ENCODE data around the gene RTN4RL1.

DNA sequence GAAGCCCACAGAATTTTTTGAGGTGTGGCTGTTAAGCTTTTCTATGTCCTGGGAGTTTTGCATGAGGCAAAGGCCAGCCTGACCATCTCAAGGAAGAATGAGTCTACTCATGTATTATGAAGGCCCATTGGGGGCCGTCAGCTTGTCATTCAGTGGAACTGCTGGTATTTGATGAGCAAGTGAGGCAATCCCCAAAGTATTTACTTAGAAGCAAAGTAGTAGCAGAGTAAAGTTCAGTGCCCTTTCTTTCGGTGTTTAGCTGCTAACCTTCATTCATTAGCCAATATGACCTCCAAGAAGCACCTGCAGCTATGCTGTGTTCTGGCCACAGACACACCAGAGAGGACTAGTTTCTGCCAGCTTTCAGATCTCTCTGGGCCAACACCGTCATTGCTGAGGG is 115.1 kb downstream of the RTN4RL1 start:
- TF ChIP-seq, protein P1, sequence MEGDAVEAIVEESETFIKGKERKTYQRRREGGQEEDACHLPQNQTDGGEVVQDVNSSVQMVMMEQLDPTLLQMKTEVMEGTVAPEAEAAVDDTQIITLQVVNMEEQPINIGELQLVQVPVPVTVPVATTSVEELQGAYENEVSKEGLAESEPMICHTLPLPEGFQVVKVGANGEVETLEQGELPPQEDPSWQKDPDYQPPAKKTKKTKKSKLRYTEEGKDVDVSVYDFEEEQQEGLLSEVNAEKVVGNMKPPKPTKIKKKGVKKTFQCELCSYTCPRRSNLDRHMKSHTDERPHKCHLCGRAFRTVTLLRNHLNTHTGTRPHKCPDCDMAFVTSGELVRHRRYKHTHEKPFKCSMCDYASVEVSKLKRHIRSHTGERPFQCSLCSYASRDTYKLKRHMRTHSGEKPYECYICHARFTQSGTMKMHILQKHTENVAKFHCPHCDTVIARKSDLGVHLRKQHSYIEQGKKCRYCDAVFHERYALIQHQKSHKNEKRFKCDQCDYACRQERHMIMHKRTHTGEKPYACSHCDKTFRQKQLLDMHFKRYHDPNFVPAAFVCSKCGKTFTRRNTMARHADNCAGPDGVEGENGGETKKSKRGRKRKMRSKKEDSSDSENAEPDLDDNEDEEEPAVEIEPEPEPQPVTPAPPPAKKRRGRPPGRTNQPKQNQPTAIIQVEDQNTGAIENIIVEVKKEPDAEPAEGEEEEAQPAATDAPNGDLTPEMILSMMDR (optimal IDR thresholded peaks at IDR 0.05 in 1 of 3, IDR thresholded peaks at IDR 0.05 in 1 of 3, conservative IDR thresholded peaks at IDR 0.05 in 1 of 3; ENCODE audit: extremely low read depth in 1 of 3, insufficient read depth in 2 of 3, low read length in 3 of 3): no peak
- TF ChIP-seq EZH2 (IDR thresholded peaks at IDR 0.05; ENCODE audit: low read length): no peak

All from keratinocyte (primary cell).